B cell (primary cell): ENCODE results near the gene NUFIP1. TPM values are rescaled to one million over a fixed set of nuclear protein-coding genes. Genes with fewer than 3 reads are reported as not detected.

Source experiments
- ATAC-seq: fragments of 200-7000 bp; cut with Tn5 transposase; one replicate; pipeline ENCODE4 v1.10.0; 2021; ENCODE audit warnings: low read depth, mild to moderate bottlenecking, moderate number of reproducible peaks, moderate library complexity
- CTCF ChIA-PET: fragments of 350-600 bp; sonication (Branson Sonifier 250); formaldehyde crosslinking; loops from one replicate; lab custom pipeline; 2021; ENCODE audit warnings: antibody characterized with exemption, inconsistent platforms; lab: Charles Lee
- POLR2A ChIA-PET: fragments of 350-600 bp; sonication (Branson Sonifier 250); formaldehyde crosslinking; loops from one replicate; lab custom pipeline; 2021; ENCODE audit warnings: antibody characterized with exemption; lab: Charles Lee
- DNase-seq: peaks from one replicate; pipeline ENCODE4 v3.0.0; 2013
- H2AFZ ChIP-seq: 2 replicates; pipeline ENCODE4 v1.6.1; 2012; ENCODE audit warnings: mild to moderate bottlenecking, low read depth, low read length; ENCODE audit not compliant: insufficient read depth, poor library complexity, severe bottlenecking
- H3K27ac ChIP-seq, 2 donors: 1 replicate in 1 of 2; 2 replicates in 1 of 2; pipeline ENCODE4 v1.5.1; 2012 to 2013; ENCODE audit warnings: low read length in 2 of 2, mild to moderate bottlenecking in 2 of 2, moderate library complexity in 1 of 2
- H3K27me3 ChIP-seq, 4 experiments: fragments of 200-600 bp in 1 of 4; sonication (generic) in 1 of 4; replicated peaks in 1 of 4; 1 replicate in 2 of 4; 2 replicates in 2 of 4; pipeline versions ENCODE4 v1.6.1 to v1.7.0; 2013 to 2016; ENCODE audit warnings: low read length in 3 of 4, mild to moderate bottlenecking in 2 of 4, mixed read lengths in 1 of 4, moderate library complexity in 1 of 4; ENCODE audit not compliant: insufficient read depth in 4 of 4, control insufficient read depth in 3 of 4; ENCODE audit errors: control extremely low read depth in 1 of 4
- H3K36me3 ChIP-seq, 2 experiments: replicated peaks in 1 of 2; 1 replicate in 1 of 2; 2 replicates in 1 of 2; pipeline versions ENCODE4 v1.6.1 to v1.7.1; 2013; ENCODE audit warnings: low read length in 1 of 2; ENCODE audit not compliant: insufficient read depth in 2 of 2, control insufficient read depth in 1 of 2; ENCODE audit errors: control extremely low read depth in 1 of 2, extremely low read depth in 1 of 2
- H3K4me1 ChIP-seq, 2 donors: fragments of 200-600 bp in 1 of 2; sonication (generic) in 1 of 2; 1 replicate in 1 of 2; 2 replicates in 1 of 2; pipeline versions ENCODE4 v1.5.1 to v1.6.1; 2013 to 2017; ENCODE audit warnings: low read length in 2 of 2; ENCODE audit not compliant: control insufficient read depth in 2 of 2, insufficient read depth in 2 of 2
- H3K4me2 ChIP-seq: replicated peaks from 2 replicates; pipeline ENCODE3; 2012; ENCODE audit warnings: mild to moderate bottlenecking, low read depth, low read length; ENCODE audit not compliant: poor library complexity, severe bottlenecking
- H3K4me3 ChIP-seq, 5 experiments: fragments of 200-600 bp in 1 of 5; sonication (generic) in 1 of 5; 1 replicate in 3 of 5; 2 replicates in 2 of 5; pipeline versions ENCODE4 v1.5.1 to v1.7.0; 2011 to 2016; ENCODE audit warnings: low read length in 4 of 5, mild to moderate bottlenecking in 4 of 5, low read depth in 2 of 5, control low read depth in 1 of 5, moderate library complexity in 1 of 5; ENCODE audit not compliant: insufficient read depth in 1 of 5; ENCODE audit errors: control extremely low read depth in 1 of 5, extremely low read depth in 1 of 5
- H3K79me2 ChIP-seq: fragments of 200-600 bp; sonication (generic); one replicate; pipeline ENCODE4 v1.6.0; 2016; ENCODE audit warnings: low read length; ENCODE audit not compliant: control insufficient read depth, insufficient read depth
- H3K9ac ChIP-seq: fragments of 200-600 bp; sonication (generic); 2 replicates; pipeline ENCODE4 v1.6.1; 2017; ENCODE audit warnings: mild to moderate bottlenecking, low read length, moderate library complexity
- H3K9me3 ChIP-seq, 3 donors: one replicate each; pipeline versions ENCODE4 v1.6.1 to v1.7.1; 2013; ENCODE audit warnings: low read length in 2 of 3; ENCODE audit not compliant: control insufficient read depth in 2 of 3, insufficient read depth in 1 of 3; ENCODE audit errors: control extremely low read depth in 1 of 3
- H4K20me1 ChIP-seq: 2 replicates; pipeline ENCODE4 v1.6.0; 2012; ENCODE audit warnings: mild to moderate bottlenecking, low read length; ENCODE audit not compliant: insufficient read depth, control insufficient read depth, poor library complexity, severe bottlenecking
- H3K27ac Mint-ChIP-seq: one replicate; pipeline ENCODE4 v1.8.0; 2021; ENCODE audit warnings: mixed read lengths
- H3K27me3 Mint-ChIP-seq: one replicate; pipeline ENCODE4 v1.8.0; 2021; ENCODE audit warnings: mixed read lengths
- H3K4me1 Mint-ChIP-seq: one replicate; pipeline ENCODE4 v1.8.0; 2021; ENCODE audit warnings: mixed read lengths
- H3K4me3 Mint-ChIP-seq: one replicate; pipeline ENCODE4 v1.8.0; 2021; ENCODE audit warnings: mixed read lengths
- H3K9me3 Mint-ChIP-seq: one replicate; pipeline ENCODE4 v1.8.0; 2022; ENCODE audit warnings: mixed read lengths; ENCODE audit not compliant: insufficient read depth
- EZH2 ChIP-seq: IDR thresholded peaks from 2 replicates; pipeline ENCODE4 v1.6.1; 2012; ENCODE audit warnings: borderline replicate concordance, low read depth, mild to moderate bottlenecking, moderate library complexity, low read length; ENCODE audit not compliant: insufficient read depth, poor library complexity, severe bottlenecking
- WGBS: methylation state at CpG from one replicate; pipeline ENCODE4 v1.1.5; 2013; ENCODE audit warnings: missing lambda C conversion rate; ENCODE audit not compliant: insufficient coverage; 5-methylcytosine and 5-hydroxymethylcytosine counted together
- intact Hi-C: fragments of 100-400 bp; cut with micrococcal nuclease; formaldehyde crosslinking; loops from one replicate; pipeline ENCODE4 v1.10.0; 2022
- polyA plus RNA-seq: library from polyadenylated mRNA; depleted of rRNA; stranded (reverse); fragments of >200 nt; gene quantifications from 2 replicates; pipeline ENCODE4 v1.2.3, GENCODE V29; 2012
- total RNA-seq, 2 donors: library from RNA; stranded (reverse); fragments of 120-200 nt in 1 of 2; gene quantifications; 1 replicate in 1 of 2; 2 replicates in 1 of 2; pipeline versions ENCODE4 v1.2.3 to v1.2.4, GENCODE V29; 2013 to 2022
- TF ChIP-seq, protein P1 (sequence below): fragments of 200-600 bp; IDR thresholded peaks from one replicate; pipeline ENCODE4 v1.8.0; 2022; ENCODE audit warnings: antibody characterized with exemption, mild to moderate bottlenecking

NUFIP1 gene
- total and polyA plus RNA-seq, 2 donors (not counting 1 experiment from before 2014, with no cell fraction given) = 2.2 to 4.7 TPM

DNA sequence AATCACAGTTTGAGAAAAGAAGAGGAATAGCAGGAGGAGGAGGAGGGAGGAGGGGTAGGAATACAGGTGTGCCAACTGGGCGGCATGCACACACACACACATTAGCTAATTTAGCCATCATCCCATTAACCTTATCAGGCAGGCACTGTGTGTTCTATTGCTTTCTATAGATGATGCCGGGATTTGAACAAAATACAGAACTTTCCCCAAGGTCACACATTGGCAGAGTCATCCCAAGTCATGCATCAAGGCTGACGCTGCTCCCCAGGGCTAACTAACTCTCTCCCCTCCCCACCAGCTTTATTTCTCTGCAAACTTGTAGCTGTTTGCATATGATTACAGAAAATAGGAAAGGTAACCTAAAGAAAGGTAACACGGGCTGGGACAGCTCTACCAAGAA is 83.0 kb downstream of the NUFIP1 start:
- no peak for DNase-seq
- Histone ChIP-seq H3K79me2 (no peaks in the 10 kb centered on the region), H3K9ac (no peak overlapping the region), H4K20me1 (no peaks in the 10 kb centered on the region), H3K9me3 (peaks cover 0 to 11% (median 0%) of the 10 kb centered on the region in 3 donors), H3K27ac (no peak overlapping the region), H3K4me3 (no peak overlapping the region), H2AFZ (no peak overlapping the region), H3K4me2 (no peak overlapping the region), H3K27me3 (no peaks in the 10 kb centered on the region), H3K4me1 (no peaks in the 10 kb centered on the region), H3K36me3 (no peaks in the 10 kb centered on the region)
- H3K4me1 Mint-ChIP-seq = no peaks in the 10 kb centered on the region
- no peak overlapping the region for H3K27ac Mint-ChIP-seq
- no peak overlapping the region for H3K4me3 Mint-ChIP-seq
- H3K27me3 Mint-ChIP-seq = peaks cover 40% of the 10 kb centered on the region
- ChIA-PET POLR2A (no interaction called here), CTCF (interaction anchor here (0.6 to 1.1 kb wide), 2 partner anchors 12 to 81 kb away, joined by 3 read pairs; no protein-coding TSS in a partner anchor)
- no peak for TF ChIP-seq EZH2
- TF ChIP-seq, protein P1, sequence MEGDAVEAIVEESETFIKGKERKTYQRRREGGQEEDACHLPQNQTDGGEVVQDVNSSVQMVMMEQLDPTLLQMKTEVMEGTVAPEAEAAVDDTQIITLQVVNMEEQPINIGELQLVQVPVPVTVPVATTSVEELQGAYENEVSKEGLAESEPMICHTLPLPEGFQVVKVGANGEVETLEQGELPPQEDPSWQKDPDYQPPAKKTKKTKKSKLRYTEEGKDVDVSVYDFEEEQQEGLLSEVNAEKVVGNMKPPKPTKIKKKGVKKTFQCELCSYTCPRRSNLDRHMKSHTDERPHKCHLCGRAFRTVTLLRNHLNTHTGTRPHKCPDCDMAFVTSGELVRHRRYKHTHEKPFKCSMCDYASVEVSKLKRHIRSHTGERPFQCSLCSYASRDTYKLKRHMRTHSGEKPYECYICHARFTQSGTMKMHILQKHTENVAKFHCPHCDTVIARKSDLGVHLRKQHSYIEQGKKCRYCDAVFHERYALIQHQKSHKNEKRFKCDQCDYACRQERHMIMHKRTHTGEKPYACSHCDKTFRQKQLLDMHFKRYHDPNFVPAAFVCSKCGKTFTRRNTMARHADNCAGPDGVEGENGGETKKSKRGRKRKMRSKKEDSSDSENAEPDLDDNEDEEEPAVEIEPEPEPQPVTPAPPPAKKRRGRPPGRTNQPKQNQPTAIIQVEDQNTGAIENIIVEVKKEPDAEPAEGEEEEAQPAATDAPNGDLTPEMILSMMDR = no peak
- no peaks in the 10 kb centered on the region for H3K9me3 Mint-ChIP-seq
- intact Hi-C loops = no loop called here
- 88% methylated on average over 1 of the region's 4 CpGs for WGBS
- no peak for ATAC-seq

GRCh38 chr13:44905556-44905955 is 83.7 kb downstream of the NUFIP1 start:
- Histone ChIP-seq H3K4me3 (no peak overlapping the region), H3K9me3 (peaks cover 0 to 5% (median 0%) of the 10 kb centered on the region in 3 donors), H3K4me1 (no peaks in the 10 kb centered on the region), H3K79me2 (no peaks in the 10 kb centered on the region), H4K20me1 (no peaks in the 10 kb centered on the region), H3K4me2 (no peak overlapping the region), H3K36me3 (no peaks in the 10 kb centered on the region), H2AFZ (no peak overlapping the region), H3K27ac (no peak overlapping the region), H3K9ac (no peak overlapping the region), H3K27me3 (peaks cover 0 to 4% (median 2%) of the 10 kb centered on the region in 4 experiments)
- Mint-ChIP-seq H3K4me1 (no peaks in the 10 kb centered on the region), H3K27ac (no peak overlapping the region), H3K9me3 (no peaks in the 10 kb centered on the region), H3K4me3 (no peak overlapping the region), H3K27me3 (peaks cover 47% of the 10 kb centered on the region)
- ATAC-seq (no peak), DNase-seq (no peak)
- 89% methylated on average over 5 of the region's 5 CpGs for WGBS
- ChIA-PET POLR2A (no interaction called here), CTCF (interaction anchor here (1.1 kb wide), 1 partner anchor 13 kb away, joined by 3 read pairs; no protein-coding TSS in a partner anchor)
- intact Hi-C loops = no loop called here
- TF ChIP-seq EZH2 = no peak
- TF ChIP-seq, protein P1 = no peak
